NCI-H128 (cell line): ENCODE measurements around the gene CLRN2.
"Not testable (repeated sequence)": the region's sequence is repeated elsewhere in the genome, so short reads cannot be mapped to it uniquely, and the experiment has no call there.

Experiments
- DNase-seq: peaks from one replicate; lab custom pipeline; 2025; ENCODE audit not compliant: unreplicated experiment; lab: John Stamatoyannopoulos, UW

CLRN2 gene

DNA sequence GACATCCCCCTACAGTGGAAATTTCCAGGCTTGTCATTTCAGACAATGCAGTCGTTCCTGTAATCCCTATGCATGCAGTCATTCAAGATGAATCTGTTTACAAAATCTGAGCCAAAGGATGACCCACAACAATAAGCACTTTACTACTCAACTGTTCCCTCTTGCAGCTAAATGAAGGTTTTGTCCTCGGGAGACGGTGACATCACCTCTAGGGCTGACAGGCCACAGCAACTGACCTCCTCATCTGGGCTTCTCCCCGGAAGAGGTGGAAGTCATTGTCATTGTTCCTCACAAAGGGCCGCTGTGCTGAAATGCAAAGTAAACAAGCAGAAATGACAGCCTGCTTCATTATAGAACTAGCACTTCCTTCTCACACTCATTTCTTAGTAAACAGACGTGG lies 29.2 kb downstream of the CLRN2 start:
- DNase-seq: no peak

DNA sequence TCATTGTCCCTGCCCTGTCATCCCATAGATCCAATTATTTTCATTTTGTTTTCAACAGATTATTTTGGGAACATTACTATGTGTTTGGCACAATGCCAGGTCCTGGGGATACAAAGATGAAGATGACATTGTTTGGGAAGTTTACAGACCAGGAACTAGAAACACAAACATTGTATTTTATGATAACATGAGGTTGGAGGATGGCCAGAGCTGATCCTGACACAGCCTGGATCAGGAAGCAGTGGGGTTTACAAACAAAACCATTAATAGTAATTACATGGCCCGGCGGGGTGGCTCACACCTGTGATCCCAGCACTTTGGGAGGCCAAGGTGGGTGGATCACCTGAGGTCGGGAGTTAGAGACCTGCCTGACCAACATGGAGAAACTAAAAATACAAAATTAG lies 29.9 kb downstream of the CLRN2 start:
- DNase-seq: no peak

DNA sequence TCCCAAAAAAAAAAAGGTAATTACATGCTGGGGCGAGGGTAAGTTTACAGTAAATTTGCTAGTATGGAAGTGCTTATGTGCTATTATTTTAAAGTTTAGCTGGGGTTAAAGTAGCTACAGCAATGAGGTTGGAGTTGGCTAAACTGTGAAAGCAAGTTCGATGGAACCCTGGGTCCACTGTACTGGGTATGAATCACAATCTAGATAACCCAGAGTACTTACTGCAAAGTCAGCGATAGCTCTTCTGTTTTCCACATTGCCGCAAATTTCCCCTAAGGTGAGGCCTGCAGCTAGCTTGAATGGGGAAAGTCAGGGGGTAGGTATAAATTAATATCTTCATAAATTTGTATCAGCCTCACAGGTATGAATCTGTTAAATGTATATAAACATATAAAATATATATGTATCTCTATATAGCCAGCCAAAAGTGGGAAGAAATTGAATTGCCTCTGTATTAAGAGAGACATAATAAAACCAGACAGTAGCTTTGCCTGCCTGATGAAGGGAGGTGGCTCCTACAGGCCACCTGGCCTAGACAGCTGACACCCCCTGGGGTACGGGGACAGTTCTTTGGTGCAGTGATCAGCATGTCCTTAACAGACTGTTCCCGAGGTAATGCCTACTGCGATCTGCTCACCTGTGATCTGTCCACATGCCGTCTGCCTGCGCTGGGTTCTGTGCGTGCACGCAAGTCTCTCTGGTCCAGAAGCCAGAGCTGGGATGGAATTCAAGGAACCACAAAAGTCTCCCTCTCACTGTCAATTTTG lies 30.6 kb downstream of the CLRN2 start:
- DNase-seq: no peak

DNA sequence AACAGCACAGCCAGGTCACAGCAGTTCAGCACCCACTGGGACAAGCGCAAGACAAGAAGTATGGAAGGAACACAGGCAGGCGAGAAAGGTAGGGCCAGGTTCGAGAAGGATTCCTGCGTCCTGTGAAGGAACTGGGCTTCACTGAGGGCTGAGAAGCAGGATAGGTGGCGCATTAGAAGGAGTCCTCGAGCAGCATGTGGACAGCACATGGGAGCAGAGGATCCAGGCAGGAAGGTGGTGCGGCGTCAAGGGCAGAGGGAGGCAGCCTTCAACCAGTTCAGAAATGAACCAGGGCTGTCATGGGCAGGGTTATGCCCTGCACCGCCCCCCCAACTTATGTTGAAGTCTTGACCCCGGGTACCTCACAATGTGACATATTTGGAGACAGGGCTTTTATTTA lies 31.3 kb downstream of the CLRN2 start:
- DNase-seq: no peak

DNA sequence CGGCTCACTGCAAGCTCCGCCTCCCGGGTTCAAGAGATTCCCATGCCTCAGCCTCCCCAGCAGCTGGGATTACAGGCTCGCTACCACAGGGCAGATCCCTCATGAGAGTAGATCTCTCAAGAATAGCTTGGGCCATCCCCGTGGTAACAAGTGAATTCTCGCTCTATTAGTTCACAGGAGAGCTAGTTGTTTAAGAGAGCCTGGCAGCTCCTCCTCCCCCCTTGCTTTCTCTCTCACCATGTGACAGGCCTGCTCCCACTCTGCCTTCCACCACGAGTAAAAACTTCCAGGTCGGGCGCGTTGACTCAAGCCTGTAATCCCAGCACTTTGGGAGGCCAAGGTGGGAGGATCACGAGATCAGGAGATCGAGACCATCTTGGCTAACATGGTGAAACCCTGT lies 31.7 kb downstream of the CLRN2 start:
- DNase-seq: no peak

DNA sequence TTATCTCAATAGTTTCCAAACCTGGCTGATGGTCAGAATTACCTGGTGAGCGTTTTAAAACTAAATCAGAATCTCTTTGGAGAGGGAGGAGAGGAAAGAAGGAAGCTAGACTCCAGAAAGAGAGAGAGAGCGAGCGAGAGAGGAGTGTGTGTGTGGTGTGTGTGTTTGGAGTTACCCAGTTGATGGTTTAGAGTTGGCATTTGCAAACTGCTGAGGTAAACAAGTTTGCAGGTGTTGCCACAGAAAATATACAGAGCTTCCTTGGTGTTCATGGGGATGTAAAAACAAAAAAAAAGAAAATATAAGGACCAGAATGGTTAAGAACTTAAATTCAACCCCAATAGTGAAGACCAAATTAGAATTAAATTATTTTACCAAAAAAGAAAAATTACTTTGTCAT lies 35.6 kb downstream of the CLRN2 start:
- DNase-seq: no peak

DNA sequence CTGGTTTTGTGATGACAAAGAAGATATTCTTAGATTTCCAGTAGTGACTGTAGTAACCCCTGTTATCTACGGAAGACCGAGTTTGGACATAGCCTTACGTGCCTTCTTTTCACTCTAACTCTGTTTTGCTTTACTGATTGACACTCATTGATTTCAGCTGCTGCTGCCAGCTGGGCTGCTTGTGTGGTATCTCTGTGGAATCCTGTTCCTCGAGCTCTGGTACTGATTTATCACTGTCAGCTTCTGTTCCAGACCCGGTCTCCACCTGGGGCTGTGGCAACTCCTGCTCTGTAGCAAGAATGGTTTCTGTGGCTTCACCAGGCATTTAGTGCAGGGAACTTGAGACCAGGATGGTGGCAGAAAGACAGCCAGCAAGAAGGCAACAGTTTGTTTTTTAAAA lies 37.5 kb downstream of the CLRN2 start:
- no peak for DNase-seq

DNA sequence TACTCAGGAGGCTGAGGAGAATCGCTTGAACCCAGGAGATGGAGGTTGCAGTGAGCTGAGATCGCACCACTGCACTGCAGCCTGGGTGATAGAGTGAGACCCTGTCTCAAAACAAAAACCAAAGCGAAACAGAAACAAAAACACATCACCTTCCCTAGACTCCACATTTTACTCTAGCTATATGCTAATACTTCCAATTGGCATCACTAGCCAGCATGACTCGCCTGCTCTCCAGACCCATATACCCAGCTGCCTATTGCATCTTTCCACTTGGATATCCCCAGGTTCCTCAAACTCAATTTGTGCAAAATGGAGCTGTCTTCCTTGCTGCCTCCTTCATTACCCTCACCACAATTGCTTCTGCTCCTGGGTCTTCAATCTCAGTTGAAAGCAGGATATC lies 39.6 kb downstream of the CLRN2 start:
- DNase-seq: no peak

DNA sequence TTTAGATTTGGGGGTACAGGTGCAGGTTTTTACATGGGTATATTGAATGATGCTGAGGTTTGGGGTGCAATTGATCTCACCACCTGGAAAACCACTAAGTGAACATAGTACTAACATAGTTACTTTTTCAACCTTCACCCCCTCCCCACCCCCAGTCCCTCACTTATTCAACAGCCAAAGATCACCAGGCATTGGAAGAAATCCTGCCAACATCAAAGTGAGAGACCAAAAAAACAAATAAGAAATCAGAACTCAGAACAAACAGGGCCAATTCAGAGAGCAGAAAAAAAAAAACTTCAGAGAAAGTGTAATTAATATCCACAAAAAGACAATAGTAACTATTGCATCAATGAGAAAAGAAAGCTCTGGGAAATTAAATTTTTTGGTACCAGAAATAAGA lies 41.5 kb downstream of the CLRN2 start:
- no peak for DNase-seq

DNA sequence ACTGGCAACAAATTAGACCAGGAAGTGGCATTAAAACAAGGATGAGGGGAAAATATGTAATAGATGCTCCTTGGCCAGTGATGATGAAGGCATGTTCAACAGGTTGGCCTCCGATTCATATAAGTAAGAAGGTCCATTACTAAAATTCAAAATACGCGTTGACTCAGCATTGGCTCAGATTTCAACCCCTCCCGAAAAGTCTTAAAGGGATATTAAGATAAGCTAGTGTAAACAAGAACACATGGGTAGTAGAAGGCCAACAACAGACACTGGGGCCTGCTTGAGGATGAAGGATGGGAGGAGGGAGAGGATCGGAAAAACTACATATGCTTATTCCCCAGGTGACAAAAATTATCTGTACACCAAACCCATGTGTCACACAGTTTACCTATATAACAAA lies 42.9 kb downstream of the CLRN2 start:
- DNase-seq: no peak

DNA sequence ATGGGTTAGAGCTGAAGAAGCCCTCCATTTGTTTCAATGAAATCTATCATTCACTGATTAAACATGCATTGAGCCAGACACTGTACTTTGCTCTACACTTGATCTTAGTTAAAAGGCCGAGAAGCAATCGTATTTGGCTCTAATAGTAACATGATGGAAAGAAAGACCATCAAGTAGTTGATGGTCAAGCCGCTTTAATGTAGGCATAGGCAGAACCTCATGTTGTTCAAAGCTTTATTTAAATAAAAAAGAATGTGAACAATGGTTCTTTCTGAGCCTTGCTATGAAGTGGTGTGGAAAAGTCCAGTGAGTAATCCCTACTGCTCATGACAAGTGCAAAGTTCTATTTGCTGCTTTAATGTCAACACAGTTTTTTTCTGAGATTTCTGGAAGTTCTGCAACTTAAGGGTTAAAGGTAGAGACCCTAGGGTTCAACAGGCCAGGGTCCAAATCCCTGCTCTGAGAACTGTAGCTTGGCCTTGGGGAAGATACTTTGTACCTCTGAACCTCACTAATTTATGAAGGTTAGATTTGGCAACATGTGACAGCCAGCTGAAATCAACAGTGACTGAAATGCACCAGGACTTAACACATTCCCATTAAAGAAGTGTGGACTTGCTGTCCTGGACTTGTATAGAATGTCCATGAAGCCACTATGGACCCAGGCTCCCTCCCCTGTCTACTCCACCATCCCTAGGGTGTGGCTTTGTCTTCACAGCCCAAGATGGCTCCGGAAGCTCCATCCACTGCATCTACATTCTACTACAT lies 44.2 kb downstream of the CLRN2 start:
- DNase-seq: no peak

DNA sequence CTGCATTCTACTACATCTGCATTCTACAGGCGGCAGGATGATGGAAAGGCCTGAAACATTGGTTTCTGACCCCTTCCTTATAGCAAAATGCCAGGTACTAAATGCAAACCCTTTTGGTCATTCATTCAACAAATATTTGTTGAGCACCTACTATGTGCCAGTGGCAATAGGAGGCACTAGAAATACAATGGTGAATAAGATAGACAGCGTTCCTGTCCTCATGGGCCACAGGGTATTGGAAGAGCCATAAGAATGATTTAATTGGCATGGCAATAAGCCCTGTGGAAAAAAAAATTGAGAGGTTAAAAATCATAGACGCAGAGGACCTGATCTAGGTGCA lies 44.7 kb downstream of the CLRN2 start:
- DNase-seq: no peak

DNA sequence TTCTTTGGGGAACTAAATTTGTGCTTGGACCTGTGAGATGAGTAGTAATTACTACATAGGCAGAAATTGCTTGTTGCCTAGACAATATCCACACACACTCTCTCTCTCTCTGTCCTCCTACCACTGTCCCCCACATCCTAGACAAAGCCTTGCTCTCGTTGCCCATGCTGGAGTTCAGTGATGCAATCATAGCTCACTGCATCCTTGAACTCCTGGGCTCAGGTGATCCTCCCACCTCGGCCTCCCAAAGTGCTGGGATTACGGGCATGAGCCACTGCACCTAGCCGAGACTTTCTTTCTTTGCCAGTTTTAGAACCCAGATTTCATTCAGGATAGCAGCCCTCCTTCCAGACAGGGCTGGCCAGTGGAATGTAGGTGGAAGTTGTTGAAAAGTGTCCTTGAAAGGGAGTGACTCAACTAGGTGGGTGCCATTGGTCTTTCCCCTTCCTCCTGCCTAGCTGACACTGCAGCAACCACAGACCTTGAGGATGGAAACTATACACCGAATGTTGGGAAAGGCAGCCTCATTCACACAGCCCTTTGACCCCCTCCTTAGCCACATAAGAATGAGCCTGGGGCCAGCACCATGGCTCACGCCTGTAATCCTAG lies 45.2 kb downstream of the CLRN2 start:
- DNase-seq: no peak

DNA sequence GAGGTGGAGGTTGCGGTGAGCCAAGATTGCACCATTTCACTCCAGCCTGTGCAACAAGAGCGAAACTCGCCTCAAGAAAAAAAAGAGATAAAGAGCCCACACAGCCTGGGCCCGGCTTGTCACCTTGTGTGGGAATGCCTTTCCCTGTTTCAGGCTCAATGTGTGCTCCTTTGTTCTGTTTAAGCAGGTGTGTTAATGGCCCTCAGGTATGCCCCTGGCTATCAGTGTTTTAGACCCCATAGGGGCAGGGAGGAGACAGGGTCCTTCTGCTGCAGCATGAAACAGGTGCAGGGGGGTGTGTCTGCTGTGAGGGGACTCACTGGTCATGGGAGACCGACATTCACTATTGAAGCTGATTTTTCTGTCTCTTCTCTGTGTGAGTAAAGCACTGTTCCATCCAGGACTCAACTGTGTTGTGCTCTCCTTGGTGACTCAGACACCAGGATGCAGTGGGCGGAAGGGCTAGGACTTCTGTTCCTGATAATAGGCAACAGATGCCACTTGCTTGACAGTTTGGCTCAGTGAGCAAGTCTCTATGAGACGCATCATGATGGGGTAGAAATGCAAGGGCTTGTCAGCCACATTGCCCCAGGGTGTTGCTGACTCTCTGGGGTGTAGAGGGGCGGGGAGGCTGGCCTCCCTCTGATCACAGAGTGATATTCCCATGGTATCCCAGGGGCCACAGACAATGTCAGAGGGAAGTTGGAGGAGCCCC lies 46.4 kb downstream of the CLRN2 start:
- no peak for DNase-seq

DNA sequence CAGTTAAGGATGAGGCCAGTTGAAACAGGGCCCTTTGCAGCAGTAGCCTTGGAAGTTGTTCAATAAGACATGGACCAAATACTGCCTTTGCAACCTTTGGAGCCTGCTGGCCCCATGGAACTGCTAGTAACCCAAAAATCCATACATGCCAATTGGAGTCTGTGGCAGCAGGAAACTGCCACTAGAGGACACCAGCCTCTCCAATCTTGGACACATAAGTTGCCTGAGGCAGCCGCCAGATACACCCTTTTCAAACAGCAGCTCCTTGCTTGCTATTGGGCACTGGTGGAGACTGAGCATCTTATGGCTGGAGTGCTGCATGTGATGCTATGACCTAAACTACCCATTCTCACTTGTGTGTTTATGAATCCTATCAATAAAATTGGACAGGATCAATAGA lies 47.2 kb downstream of the CLRN2 start:
- no peak for DNase-seq

DNA sequence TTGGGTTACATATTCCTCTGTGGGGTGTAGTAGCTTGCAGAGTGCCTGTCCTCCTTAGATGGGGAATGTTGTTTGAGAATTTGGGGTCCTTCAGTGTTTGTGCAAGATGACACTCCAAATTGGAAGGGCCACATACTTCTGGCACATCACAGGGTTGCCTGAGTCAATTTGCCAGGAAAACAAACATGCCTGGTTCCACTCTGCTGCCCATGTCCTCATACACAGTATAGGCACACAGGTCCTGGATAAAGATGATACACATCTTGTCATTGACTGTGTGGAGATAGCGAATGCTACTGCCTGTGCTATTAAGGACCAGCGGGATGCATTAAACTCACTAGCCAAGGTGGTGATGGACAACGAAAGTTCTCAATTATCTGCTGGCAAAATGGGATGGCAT lies 50.9 kb downstream of the CLRN2 start:
- DNase-seq: no peak

DNA sequence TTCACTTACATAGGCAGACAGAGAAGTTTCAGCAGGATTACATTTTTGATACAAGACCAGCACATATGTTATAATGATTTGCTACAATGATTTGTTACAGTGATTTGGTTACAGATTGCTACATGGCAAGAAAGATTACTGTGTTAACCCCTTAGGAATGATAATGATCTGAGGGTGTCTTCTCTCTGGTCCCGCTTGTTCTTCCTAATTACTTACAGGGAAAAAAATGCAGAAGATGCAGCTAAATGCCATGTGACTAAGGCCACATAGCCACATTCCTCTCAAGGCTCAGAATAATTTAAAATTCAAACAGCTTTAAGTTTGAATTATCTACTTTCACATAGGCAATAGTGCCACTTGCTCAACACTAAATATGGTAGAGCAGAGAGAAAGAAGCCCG lies 52.3 kb downstream of the CLRN2 start:
- no peak for DNase-seq

DNA sequence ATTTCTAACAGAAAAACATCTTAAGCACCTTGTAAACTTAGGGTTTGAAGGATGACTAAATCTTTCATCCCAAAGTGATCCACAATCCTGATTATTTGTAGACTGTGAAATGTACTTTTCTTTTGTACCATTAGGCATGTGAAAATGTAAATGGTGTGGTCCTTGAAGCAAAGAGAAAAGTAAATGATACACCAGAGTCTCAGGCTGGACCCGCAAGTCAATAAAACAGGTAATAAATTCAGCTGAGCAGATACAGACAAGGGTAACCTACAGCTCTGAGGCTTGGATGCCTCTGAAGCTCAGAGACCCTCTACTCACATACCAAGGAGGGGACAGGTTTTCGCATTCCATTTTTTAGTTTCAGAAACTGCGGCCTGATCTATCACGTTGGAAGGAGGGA lies 59.2 kb downstream of the CLRN2 start:
- DNase-seq: no peak

DNA sequence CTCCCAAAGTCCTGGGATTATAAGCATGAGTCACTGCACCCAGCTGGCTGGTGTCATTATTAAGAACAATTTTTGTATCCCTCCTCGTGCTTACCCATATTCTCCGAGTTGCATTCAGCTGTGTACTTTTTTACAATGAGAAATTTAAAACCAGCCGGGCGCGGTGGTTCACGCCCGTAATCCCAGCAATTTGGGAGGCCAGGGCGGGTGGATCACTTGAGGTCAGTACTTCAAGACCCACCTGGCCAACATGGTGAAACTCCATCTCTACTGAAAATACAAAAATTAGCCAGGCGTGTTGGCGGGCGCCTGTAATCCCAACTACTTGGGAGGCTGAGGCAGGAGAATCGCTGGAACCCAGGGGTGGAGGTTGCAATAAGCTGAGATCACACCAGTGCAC lies 60.2 kb downstream of the CLRN2 start:
- not testable (repeated sequence) for DNase-seq
